Measurements from ENCODE around the gene SLC35F2. TPM values are rescaled to one million over a fixed set of nuclear protein-coding genes. Genes with fewer than 3 reads are reported as not detected.
"Not testable (repeated sequence)": the region's sequence is repeated elsewhere in the genome, so short reads cannot be mapped to it uniquely, and the experiment has no call there.

Gene SLC35F2
- total and polyA plus RNA-seq, 2 of the 13 experiments (the other 11 are each of a cell fraction or from before 2014, with no cell fraction given) = 5.8 to 20.3 TPM

- Histone ChIP-seq H3K79me2 (ENCODE audit: insufficient read depth, low read length) (no peaks in the 10 kb centered on the region), H3K4me2 (ENCODE audit: low read depth, low read length) (no peak overlapping the region), H3K4me3 (replicated peaks in 1 of 3; ENCODE audit: insufficient read depth in 1 of 3, low read depth in 2 of 3, low read length in 3 of 3) (no peak overlapping the region), H3K9ac (ENCODE audit: insufficient read depth, low read depth, low read length) (no peak overlapping the region), H2AFZ (ENCODE audit: low read length) (no peak overlapping the region), H3K36me3 (replicated peaks in 1 of 2; ENCODE audit: control insufficient read depth in 1 of 2, insufficient read depth in 2 of 2, low read length in 2 of 2) (no peaks in the 10 kb centered on the region), H3K27ac (ENCODE audit: extremely low read length, insufficient read depth, low read length) (no peak overlapping the region), H3K27me3 (ENCODE audit: control insufficient read depth in 1 of 2, insufficient read depth in 2 of 2, low read length in 2 of 2) (no peaks in the 10 kb centered on the region), H4K20me1 (ENCODE audit: insufficient read depth, low read length) (no peaks in the 10 kb centered on the region), H3K9me3 (ENCODE audit: low read length) (peaks cover 4% of the 10 kb centered on the region; the same call in 1 of the 2 replicates), H3K4me1 (ENCODE audit: insufficient read depth, low read length) (no peaks in the 10 kb centered on the region)
- CTCF ChIA-PET (ENCODE audit: low intra/inter-chr PET ratio, low total read pairs) = no interaction called here
- FAIRE-seq (no peak), ATAC-seq (no peak), DNase-seq (ENCODE audit: low spot score) (no peak)
- POLR2A ChIA-PET = no interaction called here
- WGBS (ENCODE audit: low lambda C conversion rate) = 100% methylated on average over 3 of the region's 3 CpGs
- in situ Hi-C loops (cut with HindIII; ENCODE audit: extremely low pct_ligation_motif_present, low pct_unique_long_range_greater_than_20kb) = loop anchor here (25.0 kb wide), 1 partner anchor 105 kb away; no protein-coding TSS in a partner anchor
- TF ChIP-seq E2F5 (CRISPR knock-in tag; conservative IDR thresholded peaks at IDR 0.05) (no peak), ZNF543 (CRISPR knock-in tag; IDR thresholded peaks at IDR 0.05) (no peak), POLR2G (IDR thresholded peaks at IDR 0.05; ENCODE audit: low read depth, low read length) (no peak)
- BruUV-seq (replicated peaks) = no TSS peak
- intact Hi-C loops (cut with micrococcal nuclease; ENCODE audit: unreplicated experiment) = no loop called here
These were observed 23.7 kb upstream of the SLC35F2 start for GRCh38 chr11:107882095-107882820.

- POLR2A ChIA-PET; H3K27me3 ChIP-seq (ENCODE audit: control insufficient read depth in 1 of 2, insufficient read depth in 2 of 2, low read length in 2 of 2); BruUV-seq (replicated peaks); H3K9ac ChIP-seq (ENCODE audit: insufficient read depth, low read depth, low read length); CTCF ChIA-PET (ENCODE audit: low intra/inter-chr PET ratio, low total read pairs); H4K20me1 ChIP-seq (ENCODE audit: insufficient read depth, low read length); DNase-seq (ENCODE audit: low spot score); H3K36me3 ChIP-seq (replicated peaks in 1 of 2; ENCODE audit: control insufficient read depth in 1 of 2, insufficient read depth in 2 of 2, low read length in 2 of 2); H3K4me1 ChIP-seq (ENCODE audit: insufficient read depth, low read length); FAIRE-seq; intact Hi-C loops (cut with micrococcal nuclease; ENCODE audit: unreplicated experiment); H3K9me3 ChIP-seq (ENCODE audit: low read length); H2AFZ ChIP-seq (ENCODE audit: low read length); H3K4me3 ChIP-seq (replicated peaks in 1 of 3; ENCODE audit: insufficient read depth in 1 of 3, low read depth in 2 of 3, low read length in 3 of 3); H3K79me2 ChIP-seq (ENCODE audit: insufficient read depth, low read length); ATAC-seq; H3K27ac ChIP-seq (ENCODE audit: extremely low read length, insufficient read depth, low read length); H3K4me2 ChIP-seq (ENCODE audit: low read depth, low read length): not testable (repeated sequence)
- WGBS (ENCODE audit: low lambda C conversion rate) = 44% methylated on average over 9 of the region's 9 CpGs
- in situ Hi-C loops (cut with HindIII; ENCODE audit: extremely low pct_ligation_motif_present, low pct_unique_long_range_greater_than_20kb) = loop anchor here (25.0 kb wide), 1 partner anchor 106 kb away; no protein-coding TSS in a partner anchor
These were observed 22.9 kb upstream of the SLC35F2 start for GRCh38 chr11:107881471-107881870.

Measured in HepG2 (cell line).